Endothelial cell of umbilical vein (primary cell): ENCODE measurements around the gene TAF4B. TPM values are rescaled to one million over a fixed set of nuclear protein-coding genes. Genes with fewer than 3 reads are reported as not detected.

ENCODE experiments used
- BruUV-seq: library from RNA; stranded (reverse); fragments of 400-500 nt; replicated peaks from 2 replicates; lab custom pipeline; 2021; lab: Mats Ljungman, UMichigan
- CTCF ChIA-PET: fragments of 300-600, 350-600 bp; sonication (Branson Sonifier 250); formaldehyde crosslinking; loops from one replicate; lab custom pipeline; 2021; ENCODE audit warnings: antibody characterized with exemption, inconsistent platforms; lab: Charles Lee
- POLR2A ChIA-PET: fragments of 300-600, 350-600 bp; sonication (Branson Sonifier 250); formaldehyde crosslinking; loops from one replicate; lab custom pipeline; 2021; ENCODE audit warnings: antibody characterized with exemption, inconsistent platforms; lab: Charles Lee
- DNase-seq: peaks from one replicate; pipeline ENCODE4 v3.0.0-alpha.2; 2011; ENCODE audit warnings: low read depth, low spot score
- FAIRE-seq: peaks from 2 replicates; lab custom pipeline; 2011; peaks lifted over from hg19 to GRCh38; lab: Jason Lieb, UNC
- H2AFZ ChIP-seq: 2 replicates; pipeline ENCODE4 v1.6.0; 2012; ENCODE audit warnings: low read depth, low read length, control low read depth, inconsistent platforms
- H3K27ac ChIP-seq: 2 replicates; pipeline ENCODE4 v1.5.1; 2011; ENCODE audit warnings: low read depth, mild to moderate bottlenecking, control low read depth, low read length, moderate library complexity; ENCODE audit not compliant: insufficient read depth
- H3K27me3 ChIP-seq, 2 experiments: 2 replicates each; pipeline versions ENCODE4 v1.6.0 to v1.6.1; 2011; ENCODE audit warnings: low read length in 2 of 2, mixed read lengths in 1 of 2; ENCODE audit not compliant: control insufficient read depth in 2 of 2, insufficient read depth in 2 of 2
- H3K36me3 ChIP-seq, 2 experiments: 2 replicates in 1 of 2; 3 replicates in 1 of 2; pipeline ENCODE4 v1.5.1; 2011; ENCODE audit warnings: low read length in 2 of 2, mild to moderate bottlenecking in 1 of 2, moderate library complexity in 1 of 2; ENCODE audit not compliant: control insufficient read depth in 2 of 2, insufficient read depth in 2 of 2; ENCODE audit errors: extremely low read depth in 1 of 2
- H3K4me1 ChIP-seq: 3 replicates; pipeline ENCODE4 v1.5.1; 2011; ENCODE audit warnings: mild to moderate bottlenecking, low read length; ENCODE audit not compliant: control insufficient read depth, insufficient read depth; ENCODE audit errors: extremely low read depth
- H3K4me2 ChIP-seq: 2 replicates; pipeline ENCODE4 v1.6.1; 2011; ENCODE audit warnings: low read length, control low read depth, mixed read lengths; ENCODE audit not compliant: insufficient read depth
- H3K4me3 ChIP-seq, 3 experiments: fragments of 200-600 bp in 1 of 3; sonication (generic), shearing (Covaris generic) in 1 of 3; replicated peaks in 1 of 3; 2 replicates each; pipeline ENCODE4 v1.5.1; 2011 to 2016; ENCODE audit warnings: control low read depth in 3 of 3, low read length in 3 of 3, mild to moderate bottlenecking in 2 of 3, inconsistent platforms in 1 of 3, low read depth in 1 of 3, moderate library complexity in 1 of 3; ENCODE audit not compliant: insufficient read depth in 1 of 3
- H3K79me2 ChIP-seq: 2 replicates; pipeline ENCODE4 v1.6.0; 2012; ENCODE audit warnings: low read length, inconsistent platforms; ENCODE audit not compliant: control insufficient read depth, insufficient read depth
- H3K9ac ChIP-seq: replicated peaks from 2 replicates; pipeline ENCODE3; 2011; ENCODE audit warnings: low read length, control low read depth; ENCODE audit not compliant: insufficient read depth; ENCODE audit errors: extremely low read depth
- H3K9me1 ChIP-seq: replicated peaks from 3 replicates; pipeline ENCODE4 v1.6.0; 2011; ENCODE audit warnings: mild to moderate bottlenecking, low read length; ENCODE audit not compliant: control insufficient read depth, insufficient read depth; ENCODE audit errors: extremely low read depth
- H3K9me3 ChIP-seq: replicated peaks from 2 replicates; pipeline ENCODE4 v1.5.1; 2012; ENCODE audit warnings: low read length, inconsistent platforms; ENCODE audit not compliant: control insufficient read depth, insufficient read depth
- H4K20me1 ChIP-seq: replicated peaks from 2 replicates; pipeline ENCODE3; 2011; ENCODE audit warnings: mild to moderate bottlenecking, low read length; ENCODE audit not compliant: control insufficient read depth, insufficient read depth; ENCODE audit errors: extremely low read depth
- CTCF ChIP-seq, 2 donors: IDR thresholded peaks; 1 replicate in 1 of 2; 2 replicates in 1 of 2; pipeline ENCODE4 v1.5.1; 2011; ENCODE audit warnings: low read length in 2 of 2, mild to moderate bottlenecking in 2 of 2, moderate library complexity in 2 of 2, control low read depth in 1 of 2, inconsistent platforms in 1 of 2, low read depth in 1 of 2; ENCODE audit not compliant: insufficient read depth in 1 of 2; ENCODE audit errors: extremely low read depth in 1 of 2
- EZH2 ChIP-seq: IDR thresholded peaks from 2 replicates; pipeline ENCODE4 v1.6.1; 2012; ENCODE audit warnings: borderline replicate concordance, low read depth, mild to moderate bottlenecking, moderate library complexity, low read length, inconsistent platforms; ENCODE audit not compliant: severe bottlenecking
- FOS ChIP-seq: IDR thresholded peaks from 2 replicates; pipeline ENCODE4 v1.6.1; 2011; ENCODE audit warnings: mild to moderate bottlenecking, low read length, moderate library complexity, borderline replicate concordance; ENCODE audit not compliant: insufficient read depth
- GATA2 ChIP-seq: IDR thresholded peaks from 2 replicates; pipeline ENCODE4 v1.7.0; 2011; ENCODE audit warnings: low read depth, mild to moderate bottlenecking, moderate library complexity, mixed read lengths, low read length; ENCODE audit not compliant: insufficient read length, insufficient read depth
- JUN ChIP-seq: IDR thresholded peaks from 2 replicates; pipeline ENCODE4 v1.6.1; 2011; ENCODE audit warnings: borderline replicate concordance, low read depth; ENCODE audit not compliant: insufficient read length, insufficient read depth
- MAX ChIP-seq: IDR thresholded peaks from 2 replicates; pipeline ENCODE4 v1.6.1; 2011; ENCODE audit not compliant: insufficient read depth, insufficient read length
- MYC ChIP-seq: IDR thresholded peaks from one replicate; pipeline ENCODE4 v1.6.1; 2011; ENCODE audit warnings: mild to moderate bottlenecking, low read depth, low read length
- POLR2A ChIP-seq: IDR thresholded peaks from 2 replicates; pipeline ENCODE4 v1.6.1; 2012; ENCODE audit warnings: low read depth, mild to moderate bottlenecking, control low read depth, low read length
- POLR2AphosphoS5 ChIP-seq: IDR thresholded peaks from 2 replicates; pipeline ENCODE4 v1.6.1; 2012; ENCODE audit warnings: low read depth, mild to moderate bottlenecking, control low read depth, low read length, moderate library complexity; ENCODE audit not compliant: insufficient read depth
- dilution Hi-C: fragments of 300-500 bp; cut with MboI; formaldehyde crosslinking; loops from one replicate; pipeline ENCODE4 v1.15.0; 2019; ENCODE audit warnings: low sequenced_read_pairs; ENCODE audit not compliant: extremely low pct_ligation_motif_present
- intact Hi-C: fragments of 100-400 bp; cut with micrococcal nuclease; formaldehyde crosslinking; loops from one replicate; pipeline ENCODE4 v1.10.0; 2022
- polyA plus RNA-seq, 4 experiments: library from polyadenylated mRNA; depleted of rRNA in 3 of 4; stranded (reverse) in 3 of 4; unstranded in 1 of 4; fragments of >200 nt; gene quantifications; 2 replicates each; pipeline versions ENCODE4 v1.2.1 to v1.2.3, GENCODE V29; 2011 to 2012; ENCODE audit warnings: missing spikeins in 1 of 4
- total RNA-seq: library from RNA; stranded (reverse); gene quantifications from 2 replicates; pipeline ENCODE4 v1.2.3, GENCODE V29; 2021

TAF4B gene
- total and polyA plus RNA-seq, 2 donors (not counting 3 experiments of a cell fraction or from before 2014, with no cell fraction given), result 0.47 to 2.0 TPM

GRCh38 chr18:26325771-26326170, 99.5 kb downstream of the TAF4B start:
- Histone ChIP-seq H3K79me2 (no peaks in the 10 kb centered on the region), H3K4me3 (no peak overlapping the region), H3K36me3 (no peaks in the 10 kb centered on the region), H2AFZ (no peak overlapping the region), H3K4me1 (no peaks in the 10 kb centered on the region), H3K4me2 (no peak overlapping the region), H3K27me3 (no peaks in the 10 kb centered on the region), H3K9me1 (no peaks in the 10 kb centered on the region), H3K9ac (no peak overlapping the region), H3K27ac (no peak overlapping the region), H4K20me1 (no peaks in the 10 kb centered on the region), H3K9me3 (no peaks in the 10 kb centered on the region)
- dilution Hi-C loops, result no loop called here
- ChIA-PET CTCF (no interaction called here), POLR2A (no interaction called here)
- FAIRE-seq (no peak), DNase-seq (no peak)
- BruUV-seq, result no TSS peak
- intact Hi-C loops, result no loop called here
- TF ChIP-seq MYC (no peak), EZH2 (no peak), FOS (no peak), POLR2AphosphoS5 (no peak)

GRCh38 chr18:26327062-26327461, 100.8 kb downstream of the TAF4B start:
- Histone ChIP-seq H3K27ac (no peak overlapping the region), H2AFZ (no peak overlapping the region), H3K9ac (no peak overlapping the region), H3K79me2 (no peaks in the 10 kb centered on the region), H3K36me3 (no peaks in the 10 kb centered on the region), H3K9me3 (no peaks in the 10 kb centered on the region), H3K4me1 (no peaks in the 10 kb centered on the region), H3K4me3 (no peak overlapping the region), H4K20me1 (no peaks in the 10 kb centered on the region), H3K4me2 (no peak overlapping the region), H3K27me3 (no peaks in the 10 kb centered on the region), H3K9me1 (no peaks in the 10 kb centered on the region)
- DNase-seq, result no peak
- dilution Hi-C loops, result no loop called here
- POLR2A ChIA-PET, result no interaction called here
- TF ChIP-seq FOS (no peak), MAX (no peak), CTCF (IDR thresholded peaks at IDR 0.05; ENCODE audit: extremely low read depth in 1 of 2, insufficient read depth in 1 of 2, low read depth in 1 of 2, low read length in 2 of 2) (no peak), EZH2 (no peak), POLR2AphosphoS5 (no peak), MYC (no peak), POLR2A (no peak), GATA2 (no peak), JUN (no peak)
- CTCF ChIA-PET, result interaction anchor here (1.0 kb wide), 1 partner anchor 9 kb away, joined by 3 read pairs; no protein-coding TSS in a partner anchor
- FAIRE-seq, result no peak
- no TSS peak for BruUV-seq
- intact Hi-C loops, result no loop called here
